ENCODE measurements around the gene ATP1B3. TPM values are rescaled to one million over a fixed set of nuclear protein-coding genes. Genes with fewer than 3 reads are reported as not detected.

Gene ATP1B3
- total RNA-seq, 6 experiments from 2014 or later, result 219 to 273 (median 247) TPM

- Mint-ChIP-seq H3K4me1 (ENCODE audit: low read depth) (peaks cover 54% of the 10 kb centered on the region), H3K4me3 (peak overlapping the region; percentile 7; the same call in 1 of the 2 replicates), H3K27me3 (ENCODE audit: insufficient read depth) (no peaks in the 10 kb centered on the region), H3K27ac (peak overlapping the region; percentile 61), H3K9me3 (peaks cover 5% of the 10 kb centered on the region; the same call in 1 of the 2 replicates), H3K36me3 (ENCODE audit: low read depth) (peaks cover 25% of the 10 kb centered on the region)
- no peak for TF ChIP-seq CTCF (IDR thresholded peaks at IDR 0.05)
- peak; percentile 82 for DNase-seq
Observed at GRCh38 chr3:141894524-141895176, 18.2 kb downstream of the ATP1B3 start.

GRCh38 chr3:141895731-141896130 lies 19.3 kb downstream of the ATP1B3 start:
- Mint-ChIP-seq H3K27ac (peak overlapping the region; percentile 61), H3K36me3 (ENCODE audit: low read depth) (peaks cover 33% of the 10 kb centered on the region), H3K4me3 (no peak overlapping the region), H3K9me3 (peaks cover 10% of the 10 kb centered on the region), H3K4me1 (ENCODE audit: low read depth) (peaks cover 52% of the 10 kb centered on the region), H3K27me3 (ENCODE audit: insufficient read depth) (peaks cover 2% of the 10 kb centered on the region; the same call in 1 of the 2 replicates)
- DNase-seq, result no peak
- no peak; the same call in 1 of the 2 replicates for TF ChIP-seq CTCF (IDR thresholded peaks at IDR 0.05)

GRCh38 chr3:141898908-141899307 lies 22.5 kb downstream of the ATP1B3 start:
- H3K4me3 Mint-ChIP-seq, result no peak overlapping the region
- H3K36me3 Mint-ChIP-seq (ENCODE audit: low read depth), result peaks cover 33% of the 10 kb centered on the region
- no peak for DNase-seq
- peaks cover 2% of the 10 kb centered on the region; the same call in 1 of the 2 replicates for H3K27me3 Mint-ChIP-seq (ENCODE audit: insufficient read depth)
- peaks cover 10% of the 10 kb centered on the region for H3K9me3 Mint-ChIP-seq
- no peak overlapping the region for H3K27ac Mint-ChIP-seq
- no peak for TF ChIP-seq CTCF (IDR thresholded peaks at IDR 0.05)
- H3K4me1 Mint-ChIP-seq (ENCODE audit: low read depth), result peaks cover 28% of the 10 kb centered on the region

GRCh38 chr3:141900343-141900742 lies 23.9 kb downstream of the ATP1B3 start:
- no peak for DNase-seq
- peaks cover 24% of the 10 kb centered on the region for H3K4me1 Mint-ChIP-seq (ENCODE audit: low read depth)
- no peak overlapping the region for H3K27ac Mint-ChIP-seq
- peaks cover 2% of the 10 kb centered on the region; the same call in 1 of the 2 replicates for H3K27me3 Mint-ChIP-seq (ENCODE audit: insufficient read depth)
- peaks cover 33% of the 10 kb centered on the region for H3K36me3 Mint-ChIP-seq (ENCODE audit: low read depth)
- TF ChIP-seq CTCF (IDR thresholded peaks at IDR 0.05), result no peak
- peaks cover 10% of the 10 kb centered on the region for H3K9me3 Mint-ChIP-seq
- no peak overlapping the region for H3K4me3 Mint-ChIP-seq

GRCh38 chr3:141901914-141902313 lies 25.5 kb downstream of the ATP1B3 start:
- Mint-ChIP-seq H3K27me3 (ENCODE audit: insufficient read depth) (peaks cover 2% of the 10 kb centered on the region; the same call in 1 of the 2 replicates), H3K4me1 (ENCODE audit: low read depth) (peaks cover 13% of the 10 kb centered on the region), H3K36me3 (ENCODE audit: low read depth) (peaks cover 24% of the 10 kb centered on the region), H3K9me3 (peaks cover 10% of the 10 kb centered on the region), H3K27ac (no peak overlapping the region), H3K4me3 (no peak overlapping the region)
- no peak for TF ChIP-seq CTCF (IDR thresholded peaks at IDR 0.05)
- DNase-seq, result no peak

Data from HFFc6 (cell line).